ENCODE results near the gene MYO16.

MYO16 gene

GRCh38 chr13:109200556-109200955, 571.1 kb downstream of the MYO16 start:
- no peaks in the 10 kb centered on the region for H3K36me3 ChIP-seq (ENCODE audit: insufficient read depth, low read length)
- H3K4me3 ChIP-seq (ENCODE audit: low read length), result no peak overlapping the region
- H3K9ac ChIP-seq (ENCODE audit: low read depth, low read length), result no peak overlapping the region
- no peak overlapping the region for H3K27ac ChIP-seq (ENCODE audit: low read depth, low read length)
- H3K27me3 ChIP-seq (ENCODE audit: insufficient read depth, low read length), result no peaks in the 10 kb centered on the region
- H3K4me1 ChIP-seq (ENCODE audit: insufficient read depth, low read length), result peaks cover 24% of the 10 kb centered on the region
- 57% methylated on average over 1 of the region's 1 CpG for WGBS
- H3K9me3 ChIP-seq (ENCODE audit: insufficient read depth, low read depth, low read length), result no peaks in the 10 kb centered on the region

GRCh38 chr13:109203587-109203986, 574.2 kb downstream of the MYO16 start:
- Histone ChIP-seq H3K36me3 (ENCODE audit: insufficient read depth, low read length) (no peaks in the 10 kb centered on the region), H3K9ac (ENCODE audit: low read depth, low read length) (no peak overlapping the region), H3K9me3 (ENCODE audit: insufficient read depth, low read depth, low read length) (no peaks in the 10 kb centered on the region), H3K4me1 (ENCODE audit: insufficient read depth, low read length) (peaks cover 7% of the 10 kb centered on the region; the same call in 1 of the 2 replicates), H3K27me3 (ENCODE audit: insufficient read depth, low read length) (no peaks in the 10 kb centered on the region), H3K4me3 (ENCODE audit: low read length) (no peak overlapping the region), H3K27ac (ENCODE audit: low read depth, low read length) (no peak overlapping the region)
- 95% methylated on average over 3 of the region's 3 CpGs for WGBS

- Histone ChIP-seq H3K4me1 (ENCODE audit: insufficient read depth, low read length) (peaks cover 7% of the 10 kb centered on the region; the same call in 1 of the 2 replicates), H3K27me3 (ENCODE audit: insufficient read depth, low read length) (no peaks in the 10 kb centered on the region), H3K4me3 (ENCODE audit: low read length) (no peak overlapping the region), H3K9ac (ENCODE audit: low read depth, low read length) (no peak overlapping the region), H3K9me3 (ENCODE audit: insufficient read depth, low read depth, low read length) (no peaks in the 10 kb centered on the region), H3K36me3 (ENCODE audit: insufficient read depth, low read length) (no peaks in the 10 kb centered on the region), H3K27ac (ENCODE audit: low read depth, low read length) (no peak overlapping the region)
- 98% methylated on average over 2 of the region's 2 CpGs for WGBS
These were observed 574.8 kb downstream of the MYO16 start for GRCh38 chr13:109204252-109204651.

GRCh38 chr13:109204657-109205056, 575.2 kb downstream of the MYO16 start:
- H3K36me3 ChIP-seq (ENCODE audit: insufficient read depth, low read length), result no peaks in the 10 kb centered on the region
- no peak overlapping the region for H3K9ac ChIP-seq (ENCODE audit: low read depth, low read length)
- no peak overlapping the region for H3K4me3 ChIP-seq (ENCODE audit: low read length)
- H3K27me3 ChIP-seq (ENCODE audit: insufficient read depth, low read length), result no peaks in the 10 kb centered on the region
- peaks cover 7% of the 10 kb centered on the region; the same call in 1 of the 2 replicates for H3K4me1 ChIP-seq (ENCODE audit: insufficient read depth, low read length)
- WGBS, result 93% methylated on average over 4 of the region's 4 CpGs
- H3K9me3 ChIP-seq (ENCODE audit: insufficient read depth, low read depth, low read length), result no peaks in the 10 kb centered on the region
- H3K27ac ChIP-seq (ENCODE audit: low read depth, low read length), result no peak overlapping the region

GRCh38 chr13:109205315-109205714, 575.9 kb downstream of the MYO16 start:
- H3K36me3 ChIP-seq (ENCODE audit: insufficient read depth, low read length), result no peaks in the 10 kb centered on the region
- WGBS, result 91% methylated on average over 2 of the region's 2 CpGs
- H3K4me1 ChIP-seq (ENCODE audit: insufficient read depth, low read length), result peaks cover 6% of the 10 kb centered on the region; the same call in 1 of the 2 replicates
- H3K4me3 ChIP-seq (ENCODE audit: low read length), result no peak overlapping the region
- H3K9me3 ChIP-seq (ENCODE audit: insufficient read depth, low read depth, low read length), result no peaks in the 10 kb centered on the region
- H3K9ac ChIP-seq (ENCODE audit: low read depth, low read length), result no peak overlapping the region
- H3K27ac ChIP-seq (ENCODE audit: low read depth, low read length), result no peak overlapping the region
- H3K27me3 ChIP-seq (ENCODE audit: insufficient read depth, low read length), result no peaks in the 10 kb centered on the region

- Histone ChIP-seq H3K9ac (ENCODE audit: low read depth, low read length) (no peak overlapping the region), H3K27ac (ENCODE audit: low read depth, low read length) (no peak overlapping the region), H3K4me3 (ENCODE audit: low read length) (no peak overlapping the region), H3K27me3 (ENCODE audit: insufficient read depth, low read length) (no peaks in the 10 kb centered on the region), H3K9me3 (ENCODE audit: insufficient read depth, low read depth, low read length) (no peaks in the 10 kb centered on the region), H3K36me3 (ENCODE audit: insufficient read depth, low read length) (no peaks in the 10 kb centered on the region), H3K4me1 (ENCODE audit: insufficient read depth, low read length) (peaks cover 7% of the 10 kb centered on the region; the same call in 1 of the 2 replicates)
- 90% methylated on average over 7 of the region's 7 CpGs for WGBS
These were observed 577.2 kb downstream of the MYO16 start for GRCh38 chr13:109206616-109207015.

- no peaks in the 10 kb centered on the region for H3K9me3 ChIP-seq (ENCODE audit: insufficient read depth, low read depth, low read length)
- H3K36me3 ChIP-seq (ENCODE audit: insufficient read depth, low read length), result no peaks in the 10 kb centered on the region
- WGBS, result 97% methylated on average over 12 of the region's 12 CpGs
- H3K4me1 ChIP-seq (ENCODE audit: insufficient read depth, low read length), result peaks cover 7% of the 10 kb centered on the region; the same call in 1 of the 2 replicates
- no peaks in the 10 kb centered on the region for H3K27me3 ChIP-seq (ENCODE audit: insufficient read depth, low read length)
- H3K9ac ChIP-seq (ENCODE audit: low read depth, low read length), result no peak overlapping the region
- no peak overlapping the region for H3K4me3 ChIP-seq (ENCODE audit: low read length)
- no peak overlapping the region for H3K27ac ChIP-seq (ENCODE audit: low read depth, low read length)
These were observed 578.2 kb downstream of the MYO16 start for GRCh38 chr13:109207622-109208021.

- WGBS, result 94% methylated on average over 5 of the region's 5 CpGs
- H3K4me1 ChIP-seq (ENCODE audit: insufficient read depth, low read length), result peaks cover 7% of the 10 kb centered on the region; the same call in 1 of the 2 replicates
- H3K36me3 ChIP-seq (ENCODE audit: insufficient read depth, low read length), result no peaks in the 10 kb centered on the region
- H3K9me3 ChIP-seq (ENCODE audit: insufficient read depth, low read depth, low read length), result no peaks in the 10 kb centered on the region
- no peak overlapping the region for H3K4me3 ChIP-seq (ENCODE audit: low read length)
- H3K27ac ChIP-seq (ENCODE audit: low read depth, low read length), result no peak overlapping the region
- H3K27me3 ChIP-seq (ENCODE audit: insufficient read depth, low read length), result no peaks in the 10 kb centered on the region
- no peak overlapping the region for H3K9ac ChIP-seq (ENCODE audit: low read depth, low read length)
These were observed 579.1 kb downstream of the MYO16 start for GRCh38 chr13:109208522-109208921.

GRCh38 chr13:109209526-109209925, 580.1 kb downstream of the MYO16 start:
- 87% methylated on average over 2 of the region's 2 CpGs for WGBS

GRCh38 chr13:109211616-109212015, 582.2 kb downstream of the MYO16 start:
- H3K27me3 ChIP-seq (ENCODE audit: insufficient read depth, low read length), result no peaks in the 10 kb centered on the region
- H3K4me1 ChIP-seq (ENCODE audit: insufficient read depth, low read length), result peaks cover 7% of the 10 kb centered on the region; the same call in 1 of the 2 replicates
- H3K27ac ChIP-seq (ENCODE audit: low read depth, low read length), result no peak overlapping the region
- H3K4me3 ChIP-seq (ENCODE audit: low read length), result no peak overlapping the region
- no peaks in the 10 kb centered on the region for H3K9me3 ChIP-seq (ENCODE audit: insufficient read depth, low read depth, low read length)
- H3K9ac ChIP-seq (ENCODE audit: low read depth, low read length), result no peak overlapping the region
- no peaks in the 10 kb centered on the region for H3K36me3 ChIP-seq (ENCODE audit: insufficient read depth, low read length)
- 41% methylated on average over 2 of the region's 2 CpGs for whole genome bisulfite sequencing

More at GRCh38 chr13:109209526-109209925, 580.1 kb downstream of the MYO16 start:
- H3K36me3 ChIP-seq (ENCODE audit: insufficient read depth, low read length), result no peaks in the 10 kb centered on the region
- no peak overlapping the region for H3K27ac ChIP-seq (ENCODE audit: low read depth, low read length)
- H3K9me3 ChIP-seq (ENCODE audit: insufficient read depth, low read depth, low read length), result no peaks in the 10 kb centered on the region
- H3K4me3 ChIP-seq (ENCODE audit: low read length), result no peak overlapping the region
- H3K4me1 ChIP-seq (ENCODE audit: insufficient read depth, low read length), result peaks cover 7% of the 10 kb centered on the region; the same call in 1 of the 2 replicates
- H3K27me3 ChIP-seq (ENCODE audit: insufficient read depth, low read length), result no peaks in the 10 kb centered on the region
- no peak overlapping the region for H3K9ac ChIP-seq (ENCODE audit: low read depth, low read length)

GRCh38 chr13:109212650-109213049, 583.2 kb downstream of the MYO16 start:
- H3K36me3 ChIP-seq (ENCODE audit: insufficient read depth, low read length), result no peaks in the 10 kb centered on the region
- no peaks in the 10 kb centered on the region for H3K9me3 ChIP-seq (ENCODE audit: insufficient read depth, low read depth, low read length)
- no peak overlapping the region for H3K27ac ChIP-seq (ENCODE audit: low read depth, low read length)
- 93% methylated on average over 4 of the region's 4 CpGs for WGBS
- H3K4me1 ChIP-seq (ENCODE audit: insufficient read depth, low read length), result peaks cover 7% of the 10 kb centered on the region; the same call in 1 of the 2 replicates
- H3K9ac ChIP-seq (ENCODE audit: low read depth, low read length), result no peak overlapping the region
- H3K4me3 ChIP-seq (ENCODE audit: low read length), result no peak overlapping the region
- no peaks in the 10 kb centered on the region for H3K27me3 ChIP-seq (ENCODE audit: insufficient read depth, low read length)

GRCh38 chr13:109213714-109214113, 584.3 kb downstream of the MYO16 start:
- no peaks in the 10 kb centered on the region for H3K9me3 ChIP-seq (ENCODE audit: insufficient read depth, low read depth, low read length)
- no peak overlapping the region for H3K9ac ChIP-seq (ENCODE audit: low read depth, low read length)
- no peak overlapping the region for H3K27ac ChIP-seq (ENCODE audit: low read depth, low read length)
- H3K4me1 ChIP-seq (ENCODE audit: insufficient read depth, low read length), result peaks cover 7% of the 10 kb centered on the region; the same call in 1 of the 2 replicates
- 87% methylated on average over 5 of the region's 5 CpGs for WGBS
- no peaks in the 10 kb centered on the region for H3K27me3 ChIP-seq (ENCODE audit: insufficient read depth, low read length)
- H3K36me3 ChIP-seq (ENCODE audit: insufficient read depth, low read length), result no peaks in the 10 kb centered on the region
- H3K4me3 ChIP-seq (ENCODE audit: low read length), result no peak overlapping the region

Data from HUES64 (cell line).